IPS-20b (cell line): Measurements from ENCODE around the gene METTL16.
"Not testable (repeated sequence)": the region's sequence is repeated elsewhere in the genome, so short reads cannot be mapped to it uniquely, and the experiment has no call there.

Source experiments
- H3K27ac ChIP-seq: one replicate; pipeline ENCODE4 v1.5.1; 2013; ENCODE audit warnings: low read length
- H3K27me3 ChIP-seq: 2 replicates; pipeline ENCODE4 v1.6.1; 2013; ENCODE audit warnings: mild to moderate bottlenecking, low read length, inconsistent platforms; ENCODE audit not compliant: insufficient read depth
- H3K36me3 ChIP-seq: 2 replicates; pipeline ENCODE4 v1.6.1; 2013; ENCODE audit warnings: low read depth, mild to moderate bottlenecking, inconsistent platforms, low read length, moderate library complexity; ENCODE audit not compliant: insufficient read depth
- H3K4me1 ChIP-seq: 2 replicates; pipeline ENCODE4 v1.6.1; 2013; ENCODE audit warnings: mild to moderate bottlenecking, control low read depth, inconsistent platforms, low read length, moderate library complexity; ENCODE audit not compliant: insufficient read depth
- H3K4me3 ChIP-seq: 2 replicates; pipeline ENCODE4 v1.5.1; 2013; ENCODE audit warnings: mild to moderate bottlenecking, low read length, inconsistent platforms
- H3K9ac ChIP-seq: 2 replicates; pipeline ENCODE4 v1.6.1; 2013; ENCODE audit warnings: low read depth, mild to moderate bottlenecking, inconsistent platforms, low read length, moderate library complexity
- H3K9me3 ChIP-seq: 2 replicates; pipeline ENCODE4 v1.6.1; 2013; ENCODE audit warnings: mild to moderate bottlenecking, low read depth, low read length, inconsistent platforms; ENCODE audit not compliant: insufficient read depth

Gene METTL16

GRCh38 chr17:2500446-2500845 is 11.2 kb downstream of the METTL16 start:
- no peak overlapping the region for H3K27ac ChIP-seq
- no peak overlapping the region for H3K9ac ChIP-seq
- H3K9me3 ChIP-seq, result no peaks in the 10 kb centered on the region
- H3K36me3 ChIP-seq, result peaks cover 48% of the 10 kb centered on the region
- no peaks in the 10 kb centered on the region for H3K27me3 ChIP-seq
- H3K4me3 ChIP-seq, result no peak overlapping the region
- H3K4me1 ChIP-seq, result no peaks in the 10 kb centered on the region

- H3K27ac ChIP-seq, H3K4me3 ChIP-seq, H3K9me3 ChIP-seq, H3K9ac ChIP-seq, H3K27me3 ChIP-seq: not testable (repeated sequence)
- H3K4me1 ChIP-seq, result peaks cover 18% of the 10 kb centered on the region
- H3K36me3 ChIP-seq, result peaks cover 12% of the 10 kb centered on the region
Observed at GRCh38 chr17:2489286-2489685, 22.4 kb downstream of the METTL16 start.

GRCh38 chr17:2487306-2487705 is 24.4 kb downstream of the METTL16 start:
- Histone ChIP-seq H3K4me1 (peaks cover 18% of the 10 kb centered on the region), H3K9ac (no peak overlapping the region), H3K27me3 (no peaks in the 10 kb centered on the region), H3K27ac (no peak overlapping the region), H3K9me3 (no peaks in the 10 kb centered on the region), H3K4me3 (no peak overlapping the region), H3K36me3 (peaks cover 2% of the 10 kb centered on the region; the same call in 1 of the 2 replicates)

- H3K27me3 ChIP-seq, H3K27ac ChIP-seq, H3K36me3 ChIP-seq, H3K9me3 ChIP-seq, H3K4me3 ChIP-seq, H3K9ac ChIP-seq: not testable (repeated sequence)
- H3K4me1 ChIP-seq, result peaks cover 18% of the 10 kb centered on the region
Observed at GRCh38 chr17:2486709-2487108, 25.0 kb downstream of the METTL16 start.

- no peak overlapping the region for H3K4me3 ChIP-seq
- no peaks in the 10 kb centered on the region for H3K36me3 ChIP-seq
- no peak overlapping the region for H3K27ac ChIP-seq
- H3K9ac ChIP-seq, result no peak overlapping the region
- H3K9me3 ChIP-seq, result no peaks in the 10 kb centered on the region
- H3K4me1 ChIP-seq, result peaks cover 13% of the 10 kb centered on the region
- no peaks in the 10 kb centered on the region for H3K27me3 ChIP-seq
Observed at GRCh38 chr17:2485970-2486369, 25.7 kb downstream of the METTL16 start.

GRCh38 chr17:2485543-2485942 is 26.1 kb downstream of the METTL16 start:
- Histone ChIP-seq H3K36me3 (no peaks in the 10 kb centered on the region), H3K9ac (no peak overlapping the region), H3K27me3 (no peaks in the 10 kb centered on the region), H3K4me1 (peaks cover 8% of the 10 kb centered on the region), H3K27ac (no peak overlapping the region), H3K4me3 (no peak overlapping the region), H3K9me3 (no peaks in the 10 kb centered on the region)

- no peak overlapping the region for H3K4me3 ChIP-seq
- no peak overlapping the region for H3K9ac ChIP-seq
- no peaks in the 10 kb centered on the region for H3K36me3 ChIP-seq
- H3K27me3 ChIP-seq, result no peaks in the 10 kb centered on the region
- H3K4me1 ChIP-seq, result 0 out of 2 replicates have a peak, but pooled peaks cover 2% of the 10 kb centered on the region
- no peak overlapping the region for H3K27ac ChIP-seq
- no peaks in the 10 kb centered on the region for H3K9me3 ChIP-seq
Observed at GRCh38 chr17:2484876-2485275, 26.8 kb downstream of the METTL16 start.

GRCh38 chr17:2483084-2483483 is 28.6 kb downstream of the METTL16 start:
- no peaks in the 10 kb centered on the region for H3K9me3 ChIP-seq
- no peak overlapping the region for H3K4me3 ChIP-seq
- 0 out of 2 replicates have a peak, but pooled peaks cover 2% of the 10 kb centered on the region for H3K4me1 ChIP-seq
- peaks cover 7% of the 10 kb centered on the region for H3K36me3 ChIP-seq
- no peak overlapping the region for H3K9ac ChIP-seq
- H3K27me3 ChIP-seq, result no peaks in the 10 kb centered on the region
- no peak overlapping the region for H3K27ac ChIP-seq

- Histone ChIP-seq H3K36me3 (peaks cover 16% of the 10 kb centered on the region), H3K9me3 (no peaks in the 10 kb centered on the region), H3K27me3 (no peaks in the 10 kb centered on the region), H3K27ac (no peak overlapping the region), H3K9ac (0 out of 2 replicates have a peak overlapping the region, but pooled peaks have one; percentile 18), H3K4me1 (0 out of 2 replicates have a peak, but pooled peaks cover 2% of the 10 kb centered on the region), H3K4me3 (no peak overlapping the region)
Observed at GRCh38 chr17:2482218-2482617, 29.5 kb downstream of the METTL16 start.

- H3K4me3 ChIP-seq, result no peak overlapping the region
- H3K36me3 ChIP-seq, result peaks cover 19% of the 10 kb centered on the region
- 0 out of 2 replicates have a peak, but pooled peaks cover 2% of the 10 kb centered on the region for H3K4me1 ChIP-seq
- H3K9me3 ChIP-seq, result no peaks in the 10 kb centered on the region
- 0 out of 2 replicates have a peak overlapping the region, but pooled peaks have one; percentile 18 for H3K9ac ChIP-seq
- H3K27ac ChIP-seq, result no peak overlapping the region
- H3K27me3 ChIP-seq, result no peaks in the 10 kb centered on the region
Observed at GRCh38 chr17:2481760-2482159, 29.9 kb downstream of the METTL16 start.

- H3K9ac ChIP-seq, result no peak overlapping the region
- no peaks in the 10 kb centered on the region for H3K27me3 ChIP-seq
- peaks cover 52% of the 10 kb centered on the region for H3K36me3 ChIP-seq
- H3K4me1 ChIP-seq, result no peaks in the 10 kb centered on the region
- H3K4me3 ChIP-seq, result no peak overlapping the region
- H3K27ac ChIP-seq, result no peak overlapping the region
- no peaks in the 10 kb centered on the region for H3K9me3 ChIP-seq
Observed at GRCh38 chr17:2478458-2478857, 33.2 kb downstream of the METTL16 start.

- Histone ChIP-seq H3K9me3 (no peaks in the 10 kb centered on the region), H3K27me3 (no peaks in the 10 kb centered on the region), H3K4me3 (no peak overlapping the region), H3K27ac (no peak overlapping the region), H3K9ac (no peak overlapping the region), H3K4me1 (no peaks in the 10 kb centered on the region), H3K36me3 (peaks cover 74% of the 10 kb centered on the region)
Observed at GRCh38 chr17:2475056-2475455, 36.6 kb downstream of the METTL16 start.
